GM12878 (cell line): ENCODE results near the gene AK4. TPM values are rescaled to one million over a fixed set of nuclear protein-coding genes. Genes with fewer than 3 reads are reported as not detected.

Experiments used
- BACH1 ChIP-seq: fragments of 450-650 bp; IDR thresholded peaks from 2 replicates; pipeline ENCODE4 v1.6.1; 2017; ENCODE audit warnings: mild to moderate bottlenecking, borderline replicate concordance
- CHD2 ChIP-seq: IDR thresholded peaks from 2 replicates; pipeline ENCODE4 v1.6.1; 2011; ENCODE audit warnings: low read depth, low read length, improper control_type of control experiment, borderline replicate concordance
- ELK1 ChIP-seq: IDR thresholded peaks from 2 replicates; pipeline ENCODE4 v1.6.1; 2012; ENCODE audit warnings: low read depth, low read length, improper control_type of control experiment
- ETV6 ChIP-seq, 2 experiments: fragments of 450-650 bp in 1 of 2; IDR thresholded peaks in 1 of 2; conservative IDR thresholded peaks in 1 of 2; 2 replicates each; pipeline ENCODE4 v1.6.1; 2014; ENCODE audit warnings: antibody characterized with exemption in 1 of 2, borderline replicate concordance in 1 of 2, low read depth in 1 of 2, mild to moderate bottlenecking in 1 of 2, moderate library complexity in 1 of 2
- FOXM1 ChIP-seq: IDR thresholded peaks from 2 replicates; pipeline ENCODE4 v1.6.1; 2012; ENCODE audit warnings: low read depth, mild to moderate bottlenecking, inconsistent platforms, low read length, moderate library complexity
- JUNB ChIP-seq: IDR thresholded peaks from 2 replicates; pipeline ENCODE4 v1.6.1; 2016; ENCODE audit warnings: antibody characterized with exemption, mild to moderate bottlenecking
- MXI1 ChIP-seq: fragments of 150-350 bp; IDR thresholded peaks from 2 replicates; pipeline ENCODE4 v1.6.1; 2011; ENCODE audit warnings: low read depth, mild to moderate bottlenecking, inconsistent platforms, low read length, improper control_type of control experiment
- NR2C1 ChIP-seq: fragments of 450-650 bp; IDR thresholded peaks from 2 replicates; pipeline ENCODE4 v1.6.1; 2017; ENCODE audit warnings: antibody characterized with exemption, mild to moderate bottlenecking, moderate library complexity
- POLR2AphosphoS2 ChIP-seq: IDR thresholded peaks from 2 replicates; pipeline ENCODE4 v1.6.1; 2011; ENCODE audit warnings: low read depth, mild to moderate bottlenecking, low read length, improper control_type of control experiment, moderate library complexity
- RCOR1 ChIP-seq: conservative IDR thresholded peaks from 2 replicates; pipeline ENCODE4 v1.6.1; 2012; ENCODE audit warnings: low read depth, low read length, improper control_type of control experiment
- SMC3 ChIP-seq: IDR thresholded peaks from 2 replicates; pipeline ENCODE4 v1.6.1; 2011; ENCODE audit warnings: low read length, improper control_type of control experiment, borderline replicate concordance
- STAT1 ChIP-seq: fragments of 450-650 bp; conservative IDR thresholded peaks from 2 replicates; pipeline ENCODE4 v1.6.1; 2014; ENCODE audit warnings: antibody characterized with exemption, mild to moderate bottlenecking
- WRNIP1 ChIP-seq: IDR thresholded peaks from 2 replicates; pipeline ENCODE4 v1.6.1; 2011; ENCODE audit warnings: low read depth, low read length, improper control_type of control experiment, borderline replicate concordance
- YY1 ChIP-seq: IDR thresholded peaks from 2 replicates; pipeline ENCODE4 v1.6.1; 2011; ENCODE audit warnings: low read depth, mild to moderate bottlenecking, low read length
- ZNF622 ChIP-seq: fragments of 450-650 bp; IDR thresholded peaks from 2 replicates; pipeline ENCODE4 v1.6.1; 2017; ENCODE audit warnings: mild to moderate bottlenecking, inconsistent platforms
- ZSCAN29 ChIP-seq: fragments of 450-650 bp; IDR thresholded peaks from 2 replicates; pipeline ENCODE4 v1.6.1; 2017; ENCODE audit warnings: mild to moderate bottlenecking, moderate library complexity
- polyA plus RNA-seq, 11 experiments: library from polyadenylated mRNA; depleted of rRNA in 4 of 11; unstranded in 6 of 11; stranded (reverse) in 5 of 11; fragments of >200 nt; fragmentation: Nextera tagmentation in 4 of 11; fragmentation: Illumina TruSeq in 1 of 11; extraction: Ambion mirVana in 4 of 11; extraction: Trizol in 1 of 11; gene quantifications; 1 replicate in 1 of 11; 2 replicates in 10 of 11; pipeline versions ENCODE4 v1.2.1 to v1.2.3, GENCODE V29; 2011 to 2016; ENCODE audit warnings: inconsistent platforms in 2 of 11, missing spikeins in 2 of 11, low read depth in 1 of 11
- total RNA-seq, 4 experiments: library from RNA; depleted of rRNA in 3 of 4; stranded (reverse); fragments of >200 nt in 3 of 4; fragmentation: Illumina TruSeq in 1 of 4; extraction: Trizol in 1 of 4; gene quantifications; 2 replicates each; pipeline versions ENCODE4 v1.2.1 to v1.2.3, GENCODE V29; 2013 to 2021
- TF ChIP-seq, protein P1 (sequence below): IDR thresholded peaks from 2 replicates; pipeline ENCODE4 v1.6.1; 2012; ENCODE audit warnings: improper control_type of control experiment, low read depth, low read length; ENCODE audit not compliant: insufficient replicate concordance
- TF ChIP-seq, protein P2 (sequence below): fragments of 450-650 bp; IDR thresholded peaks from 2 replicates; pipeline ENCODE4 v1.6.1; 2018; ENCODE audit warnings: borderline replicate concordance, mild to moderate bottlenecking; ENCODE audit not compliant: partially characterized antibody
- TF ChIP-seq, protein P3 (sequence below), 3 experiments: IDR thresholded peaks in 2 of 3; conservative IDR thresholded peaks in 1 of 3; 2 replicates each; pipeline ENCODE4 v1.5.1; 2011; ENCODE audit warnings: low read depth in 3 of 3, low read length in 3 of 3, mild to moderate bottlenecking in 3 of 3, control low read depth in 2 of 3, moderate library complexity in 2 of 3, inconsistent platforms in 1 of 3, mixed read lengths in 1 of 3; ENCODE audit not compliant: control insufficient read depth in 2 of 3, insufficient read depth in 1 of 3; ENCODE audit errors: extremely low read depth in 1 of 3

The AK4 gene
- total and polyA plus RNA-seq, 10 of the 15 experiments (the other 5 are each of a cell fraction or from before 2014, with no cell fraction given): 23.9 to 161 (median 49.0) TPM

DNA sequence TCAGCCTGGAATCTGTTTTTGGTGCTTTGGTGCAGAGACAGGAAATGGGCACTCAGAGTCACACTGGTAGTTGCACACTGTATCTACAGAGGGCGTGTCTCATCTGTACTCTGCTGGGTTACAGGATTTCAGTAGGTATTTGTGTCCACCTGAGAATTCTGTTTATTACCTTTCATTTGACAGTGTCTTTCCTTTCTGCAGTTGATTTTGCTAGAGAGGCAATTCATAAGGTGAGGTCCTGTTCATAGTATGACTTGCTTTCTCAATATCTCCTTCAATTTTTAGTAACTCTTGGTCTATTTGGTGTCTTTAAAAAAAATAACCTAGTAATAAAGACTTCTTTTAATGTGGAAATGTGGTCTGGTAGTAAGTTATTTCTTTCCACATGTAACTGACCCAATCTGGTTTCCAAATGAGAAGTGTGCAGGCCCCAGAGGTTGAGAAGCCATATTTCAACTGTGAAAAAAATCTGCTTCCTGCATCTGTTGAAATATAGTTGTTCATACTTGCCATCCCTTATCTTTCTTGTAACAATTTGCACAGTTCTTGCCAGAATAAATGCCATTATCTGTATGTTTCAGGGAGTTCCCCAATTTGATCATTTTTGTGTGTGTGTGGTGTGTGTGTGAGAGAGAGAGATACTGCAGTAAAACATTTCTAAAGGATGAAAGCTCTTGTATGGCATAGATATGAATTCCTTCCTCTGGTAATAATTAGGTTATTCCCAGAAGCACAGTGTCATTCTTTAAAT lies 82.9 kb downstream of the AK4 start (continued):
- TF ChIP-seq, protein P1, sequence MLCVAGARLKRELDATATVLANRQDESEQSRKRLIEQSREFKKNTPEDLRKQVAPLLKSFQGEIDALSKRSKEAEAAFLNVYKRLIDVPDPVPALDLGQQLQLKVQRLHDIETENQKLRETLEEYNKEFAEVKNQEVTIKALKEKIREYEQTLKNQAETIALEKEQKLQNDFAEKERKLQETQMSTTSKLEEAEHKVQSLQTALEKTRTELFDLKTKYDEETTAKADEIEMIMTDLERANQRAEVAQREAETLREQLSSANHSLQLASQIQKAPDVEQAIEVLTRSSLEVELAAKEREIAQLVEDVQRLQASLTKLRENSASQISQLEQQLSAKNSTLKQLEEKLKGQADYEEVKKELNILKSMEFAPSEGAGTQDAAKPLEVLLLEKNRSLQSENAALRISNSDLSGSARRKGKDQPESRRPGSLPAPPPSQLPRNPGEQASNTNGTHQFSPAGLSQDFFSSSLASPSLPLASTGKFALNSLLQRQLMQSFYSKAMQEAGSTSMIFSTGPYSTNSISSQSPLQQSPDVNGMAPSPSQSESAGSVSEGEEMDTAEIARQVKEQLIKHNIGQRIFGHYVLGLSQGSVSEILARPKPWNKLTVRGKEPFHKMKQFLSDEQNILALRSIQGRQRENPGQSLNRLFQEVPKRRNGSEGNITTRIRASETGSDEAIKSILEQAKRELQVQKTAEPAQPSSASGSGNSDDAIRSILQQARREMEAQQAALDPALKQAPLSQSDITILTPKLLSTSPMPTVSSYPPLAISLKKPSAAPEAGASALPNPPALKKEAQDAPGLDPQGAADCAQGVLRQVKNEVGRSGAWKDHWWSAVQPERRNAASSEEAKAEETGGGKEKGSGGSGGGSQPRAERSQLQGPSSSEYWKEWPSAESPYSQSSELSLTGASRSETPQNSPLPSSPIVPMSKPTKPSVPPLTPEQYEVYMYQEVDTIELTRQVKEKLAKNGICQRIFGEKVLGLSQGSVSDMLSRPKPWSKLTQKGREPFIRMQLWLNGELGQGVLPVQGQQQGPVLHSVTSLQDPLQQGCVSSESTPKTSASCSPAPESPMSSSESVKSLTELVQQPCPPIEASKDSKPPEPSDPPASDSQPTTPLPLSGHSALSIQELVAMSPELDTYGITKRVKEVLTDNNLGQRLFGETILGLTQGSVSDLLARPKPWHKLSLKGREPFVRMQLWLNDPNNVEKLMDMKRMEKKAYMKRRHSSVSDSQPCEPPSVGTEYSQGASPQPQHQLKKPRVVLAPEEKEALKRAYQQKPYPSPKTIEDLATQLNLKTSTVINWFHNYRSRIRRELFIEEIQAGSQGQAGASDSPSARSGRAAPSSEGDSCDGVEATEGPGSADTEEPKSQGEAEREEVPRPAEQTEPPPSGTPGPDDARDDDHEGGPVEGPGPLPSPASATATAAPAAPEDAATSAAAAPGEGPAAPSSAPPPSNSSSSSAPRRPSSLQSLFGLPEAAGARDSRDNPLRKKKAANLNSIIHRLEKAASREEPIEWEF: no peak
- TF ChIP-seq RCOR1: no peak
- peak; percentile 83; the same call in 1 of the 2 replicates for TF ChIP-seq FOXM1
- TF ChIP-seq, protein P2, sequence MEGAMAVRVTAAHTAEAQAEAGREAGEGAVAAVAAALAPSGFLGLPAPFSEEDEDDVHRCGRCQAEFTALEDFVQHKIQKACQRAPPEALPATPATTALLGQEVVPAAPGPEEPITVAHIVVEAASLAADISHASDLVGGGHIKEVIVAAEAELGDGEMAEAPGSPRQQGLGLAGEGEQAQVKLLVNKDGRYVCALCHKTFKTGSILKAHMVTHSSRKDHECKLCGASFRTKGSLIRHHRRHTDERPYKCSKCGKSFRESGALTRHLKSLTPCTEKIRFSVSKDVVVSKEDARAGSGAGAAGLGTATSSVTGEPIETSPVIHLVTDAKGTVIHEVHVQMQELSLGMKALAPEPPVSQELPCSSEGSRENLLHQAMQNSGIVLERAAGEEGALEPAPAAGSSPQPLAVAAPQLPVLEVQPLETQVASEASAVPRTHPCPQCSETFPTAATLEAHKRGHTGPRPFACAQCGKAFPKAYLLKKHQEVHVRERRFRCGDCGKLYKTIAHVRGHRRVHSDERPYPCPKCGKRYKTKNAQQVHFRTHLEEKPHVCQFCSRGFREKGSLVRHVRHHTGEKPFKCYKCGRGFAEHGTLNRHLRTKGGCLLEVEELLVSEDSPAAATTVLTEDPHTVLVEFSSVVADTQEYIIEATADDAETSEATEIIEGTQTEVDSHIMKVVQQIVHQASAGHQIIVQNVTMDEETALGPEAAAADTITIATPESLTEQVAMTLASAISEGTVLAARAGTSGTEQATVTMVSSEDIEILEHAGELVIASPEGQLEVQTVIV: no peak
- TF ChIP-seq STAT1: no peak
- TF ChIP-seq CHD2: no peak
- TF ChIP-seq, protein P3, sequence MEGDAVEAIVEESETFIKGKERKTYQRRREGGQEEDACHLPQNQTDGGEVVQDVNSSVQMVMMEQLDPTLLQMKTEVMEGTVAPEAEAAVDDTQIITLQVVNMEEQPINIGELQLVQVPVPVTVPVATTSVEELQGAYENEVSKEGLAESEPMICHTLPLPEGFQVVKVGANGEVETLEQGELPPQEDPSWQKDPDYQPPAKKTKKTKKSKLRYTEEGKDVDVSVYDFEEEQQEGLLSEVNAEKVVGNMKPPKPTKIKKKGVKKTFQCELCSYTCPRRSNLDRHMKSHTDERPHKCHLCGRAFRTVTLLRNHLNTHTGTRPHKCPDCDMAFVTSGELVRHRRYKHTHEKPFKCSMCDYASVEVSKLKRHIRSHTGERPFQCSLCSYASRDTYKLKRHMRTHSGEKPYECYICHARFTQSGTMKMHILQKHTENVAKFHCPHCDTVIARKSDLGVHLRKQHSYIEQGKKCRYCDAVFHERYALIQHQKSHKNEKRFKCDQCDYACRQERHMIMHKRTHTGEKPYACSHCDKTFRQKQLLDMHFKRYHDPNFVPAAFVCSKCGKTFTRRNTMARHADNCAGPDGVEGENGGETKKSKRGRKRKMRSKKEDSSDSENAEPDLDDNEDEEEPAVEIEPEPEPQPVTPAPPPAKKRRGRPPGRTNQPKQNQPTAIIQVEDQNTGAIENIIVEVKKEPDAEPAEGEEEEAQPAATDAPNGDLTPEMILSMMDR (IDR thresholded peaks at IDR 0.05 in 2 of 3, conservative IDR thresholded peaks at IDR 0.05 in 1 of 3; ENCODE audit: control insufficient read depth in 2 of 3, extremely low read depth in 1 of 3, insufficient read depth in 1 of 3, low read depth in 3 of 3, low read length in 3 of 3): no peak
- TF ChIP-seq NR2C1: no peak
- TF ChIP-seq JUNB: peak; percentile 97
- TF ChIP-seq BACH1: no peak
- TF ChIP-seq ZSCAN29: no peak
- TF ChIP-seq POLR2AphosphoS2: no peak
- no peak for TF ChIP-seq MXI1
- 0 out of 2 replicates have a peak, but pooled peaks have one; percentile 12 for TF ChIP-seq YY1
- no peak for TF ChIP-seq ZNF622
- peak in 1 of 2 experiments; percentile 86; a peak in 2 of 4 replicates for TF ChIP-seq ETV6 (conservative IDR thresholded peaks at IDR 0.05 in 1 of 2, IDR thresholded peaks at IDR 0.05 in 1 of 2; ENCODE audit: borderline replicate concordance in 1 of 2, low read depth in 1 of 2)
- TF ChIP-seq ELK1: no peak
- no peak for TF ChIP-seq WRNIP1
- 0 out of 2 replicates have a peak, but pooled peaks have one; percentile 5 for TF ChIP-seq SMC3
